SK-N-SH treated with all-trans-retinoic acid at 6 μM for 48 hours (cell line): Measurements from ENCODE around the gene BRINP3.

Experiments used
- BACH2 ChIP-seq: fragments of 250-450 bp; sonication (Bioruptor Pico); IDR thresholded peaks from 2 replicates; pipeline ENCODE4 v1.9.0; 2021; ENCODE audit warnings: mild to moderate bottlenecking, borderline replicate concordance
- GLIS3 ChIP-seq: fragments of 250-450 bp; sonication (Bioruptor Pico); IDR thresholded peaks from 2 replicates; pipeline ENCODE4 v1.5.0; 2020; ENCODE audit warnings: mild to moderate bottlenecking, moderate library complexity
- ISL1 ChIP-seq: fragments of 250-450 bp; sonication (Bioruptor Pico); IDR thresholded peaks from 2 replicates; pipeline ENCODE4 v2.1.2; 2022; ENCODE audit warnings: mild to moderate bottlenecking, moderate library complexity
- OSR1 ChIP-seq: fragments of 250-450 bp; sonication (Bioruptor Pico); IDR thresholded peaks from 2 replicates; pipeline ENCODE4 v1.8.0; 2022; ENCODE audit warnings: moderate library complexity, mild to moderate bottlenecking, inconsistent platforms
- RARB ChIP-seq: fragments of 250-450 bp; sonication (Bioruptor Pico); IDR thresholded peaks from 2 replicates; pipeline ENCODE4 v1.8.0; 2021; ENCODE audit warnings: mild to moderate bottlenecking, moderate library complexity
- TOX ChIP-seq: fragments of 250-450 bp; sonication (Bioruptor Pico); IDR thresholded peaks from 2 replicates; pipeline ENCODE4 v1.8.0; 2021; ENCODE audit warnings: mild to moderate bottlenecking, moderate library complexity, borderline replicate concordance
- ZC3H10 ChIP-seq: fragments of 250-450 bp; sonication (Bioruptor Pico); IDR thresholded peaks from 2 replicates; pipeline ENCODE4 v1.5.1; 2021; ENCODE audit warnings: mild to moderate bottlenecking, moderate library complexity
- ZFP30 ChIP-seq: fragments of 450-650 bp; formaldehyde crosslinking; IDR thresholded peaks from 2 replicates; pipeline ENCODE4 v1.5.0; 2022; ENCODE audit warnings: mild to moderate bottlenecking, moderate library complexity
- ZNF8 ChIP-seq: fragments of 450-650 bp; formaldehyde crosslinking; IDR thresholded peaks from 2 replicates; pipeline ENCODE4 v1.5.0; 2020; ENCODE audit warnings: mild to moderate bottlenecking, moderate library complexity
- TF ChIP-seq, protein P1 (sequence below): fragments of 250-450 bp; sonication (Bioruptor Pico); IDR thresholded peaks from 2 replicates; pipeline ENCODE4 v1.5.1; 2020; ENCODE audit warnings: low read depth, mild to moderate bottlenecking, moderate library complexity
- TF ChIP-seq, protein P2 (sequence below): fragments of 250-450 bp; sonication (Bioruptor Pico); IDR thresholded peaks from 2 replicates; pipeline ENCODE4 v1.8.0; 2020; ENCODE audit warnings: mild to moderate bottlenecking, moderate library complexity, borderline replicate concordance
- TF ChIP-seq, protein P3 (sequence below): fragments of 250-450 bp; sonication (Bioruptor Pico); IDR thresholded peaks from 2 replicates; pipeline ENCODE4 v1.8.0; 2021; ENCODE audit warnings: low read depth, mild to moderate bottlenecking, moderate library complexity, borderline replicate concordance
- TF ChIP-seq, protein P4 (sequence below): fragments of 250-450 bp; sonication (Bioruptor Pico); IDR thresholded peaks from 2 replicates; pipeline ENCODE4 v1.5.1; 2021; ENCODE audit warnings: mild to moderate bottlenecking, moderate library complexity

DNA sequence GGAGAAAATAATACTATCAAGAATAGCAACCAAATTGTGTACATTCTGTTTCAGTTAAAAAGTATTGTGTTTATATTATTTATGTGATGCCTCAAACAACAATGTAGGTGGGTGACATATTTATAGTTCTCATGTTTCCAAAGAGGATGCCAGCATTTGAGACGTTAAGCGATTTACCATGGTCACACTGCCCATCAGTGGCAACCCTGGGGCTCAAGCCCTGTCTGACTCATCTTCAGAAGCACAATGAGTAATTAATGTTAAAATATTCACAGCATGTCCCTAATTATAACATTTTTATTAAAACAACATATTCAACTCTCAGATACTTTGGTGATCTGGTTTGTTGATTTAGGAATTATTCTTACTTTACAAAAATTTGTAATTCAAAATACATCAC is 409.4 kb downstream of the BRINP3 start:
- TF ChIP-seq, protein P1, sequence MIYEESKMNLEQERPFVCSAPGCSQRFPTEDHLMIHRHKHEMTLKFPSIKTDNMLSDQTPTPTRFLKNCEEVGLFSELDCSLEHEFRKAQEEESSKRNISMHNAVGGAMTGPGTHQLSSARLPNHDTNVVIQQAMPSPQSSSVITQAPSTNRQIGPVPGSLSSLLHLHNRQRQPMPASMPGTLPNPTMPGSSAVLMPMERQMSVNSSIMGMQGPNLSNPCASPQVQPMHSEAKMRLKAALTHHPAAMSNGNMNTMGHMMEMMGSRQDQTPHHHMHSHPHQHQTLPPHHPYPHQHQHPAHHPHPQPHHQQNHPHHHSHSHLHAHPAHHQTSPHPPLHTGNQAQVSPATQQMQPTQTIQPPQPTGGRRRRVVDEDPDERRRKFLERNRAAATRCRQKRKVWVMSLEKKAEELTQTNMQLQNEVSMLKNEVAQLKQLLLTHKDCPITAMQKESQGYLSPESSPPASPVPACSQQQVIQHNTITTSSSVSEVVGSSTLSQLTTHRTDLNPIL, result no peak
- TF ChIP-seq, protein P2, sequence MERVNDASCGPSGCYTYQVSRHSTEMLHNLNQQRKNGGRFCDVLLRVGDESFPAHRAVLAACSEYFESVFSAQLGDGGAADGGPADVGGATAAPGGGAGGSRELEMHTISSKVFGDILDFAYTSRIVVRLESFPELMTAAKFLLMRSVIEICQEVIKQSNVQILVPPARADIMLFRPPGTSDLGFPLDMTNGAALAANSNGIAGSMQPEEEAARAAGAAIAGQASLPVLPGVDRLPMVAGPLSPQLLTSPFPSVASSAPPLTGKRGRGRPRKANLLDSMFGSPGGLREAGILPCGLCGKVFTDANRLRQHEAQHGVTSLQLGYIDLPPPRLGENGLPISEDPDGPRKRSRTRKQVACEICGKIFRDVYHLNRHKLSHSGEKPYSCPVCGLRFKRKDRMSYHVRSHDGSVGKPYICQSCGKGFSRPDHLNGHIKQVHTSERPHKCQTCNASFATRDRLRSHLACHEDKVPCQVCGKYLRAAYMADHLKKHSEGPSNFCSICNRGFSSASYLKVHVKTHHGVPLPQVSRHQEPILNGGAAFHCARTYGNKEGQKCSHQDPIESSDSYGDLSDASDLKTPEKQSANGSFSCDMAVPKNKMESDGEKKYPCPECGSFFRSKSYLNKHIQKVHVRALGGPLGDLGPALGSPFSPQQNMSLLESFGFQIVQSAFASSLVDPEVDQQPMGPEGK (CRISPR knock-in tag), result no peak
- TF ChIP-seq RARB (CRISPR knock-in tag), result no peak
- no peak for TF ChIP-seq ZFP30
- no peak for TF ChIP-seq GLIS3 (CRISPR knock-in tag)
- TF ChIP-seq OSR1 (CRISPR knock-in tag), result no peak
- no peak for TF ChIP-seq BACH2 (CRISPR knock-in tag)
- no peak for TF ChIP-seq ISL1 (CRISPR knock-in tag)
- no peak for TF ChIP-seq ZNF8 (CRISPR knock-in tag)
- TF ChIP-seq TOX (CRISPR knock-in tag), result no peak
- no peak for TF ChIP-seq ZC3H10
- TF ChIP-seq, protein P3, sequence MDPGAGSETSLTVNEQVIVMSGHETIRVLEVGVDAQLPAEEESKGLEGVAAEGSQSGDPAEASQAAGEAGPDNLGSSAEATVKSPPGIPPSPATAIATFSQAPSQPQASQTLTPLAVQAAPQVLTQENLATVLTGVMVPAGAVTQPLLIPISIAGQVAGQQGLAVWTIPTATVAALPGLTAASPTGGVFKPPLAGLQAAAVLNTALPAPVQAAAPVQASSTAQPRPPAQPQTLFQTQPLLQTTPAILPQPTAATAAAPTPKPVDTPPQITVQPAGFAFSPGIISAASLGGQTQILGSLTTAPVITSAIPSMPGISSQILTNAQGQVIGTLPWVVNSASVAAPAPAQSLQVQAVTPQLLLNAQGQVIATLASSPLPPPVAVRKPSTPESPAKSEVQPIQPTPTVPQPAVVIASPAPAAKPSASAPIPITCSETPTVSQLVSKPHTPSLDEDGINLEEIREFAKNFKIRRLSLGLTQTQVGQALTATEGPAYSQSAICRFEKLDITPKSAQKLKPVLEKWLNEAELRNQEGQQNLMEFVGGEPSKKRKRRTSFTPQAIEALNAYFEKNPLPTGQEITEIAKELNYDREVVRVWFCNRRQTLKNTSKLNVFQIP (CRISPR knock-in tag), result no peak
- TF ChIP-seq, protein P4, sequence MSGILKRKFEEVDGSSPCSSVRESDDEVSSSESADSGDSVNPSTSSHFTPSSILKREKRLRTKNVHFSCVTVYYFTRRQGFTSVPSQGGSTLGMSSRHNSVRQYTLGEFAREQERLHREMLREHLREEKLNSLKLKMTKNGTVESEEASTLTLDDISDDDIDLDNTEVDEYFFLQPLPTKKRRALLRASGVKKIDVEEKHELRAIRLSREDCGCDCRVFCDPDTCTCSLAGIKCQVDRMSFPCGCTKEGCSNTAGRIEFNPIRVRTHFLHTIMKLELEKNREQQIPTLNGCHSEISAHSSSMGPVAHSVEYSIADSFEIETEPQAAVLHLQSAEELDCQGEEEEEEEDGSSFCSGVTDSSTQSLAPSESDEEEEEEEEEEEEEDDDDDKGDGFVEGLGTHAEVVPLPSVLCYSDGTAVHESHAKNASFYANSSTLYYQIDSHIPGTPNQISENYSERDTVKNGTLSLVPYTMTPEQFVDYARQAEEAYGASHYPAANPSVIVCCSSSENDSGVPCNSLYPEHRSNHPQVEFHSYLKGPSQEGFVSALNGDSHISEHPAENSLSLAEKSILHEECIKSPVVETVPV, result no peak
